CD14-positive monocyte (primary cell): ENCODE results near the gene TDRD5. TPM values are rescaled to one million over a fixed set of nuclear protein-coding genes. Genes with fewer than 3 reads are reported as not detected.
A peak's percentile ranks its signal among the peaks of the same experiment; 100 is the strongest.

ENCODE experiments used
- DNase-seq, 3 donors: peaks; one replicate each; pipeline ENCODE4 v3.0.0-alpha.2; 2011 to 2022
- H2AFZ ChIP-seq: 2 replicates; pipeline ENCODE4 v1.6.0; 2012; ENCODE audit warnings: mild to moderate bottlenecking, low read depth, low read length, inconsistent platforms; ENCODE audit not compliant: insufficient read depth, poor library complexity, severe bottlenecking
- H3K27ac ChIP-seq, 2 donors: 1 replicate in 1 of 2; 2 replicates in 1 of 2; pipeline ENCODE4 v1.5.1; 2012 to 2013; ENCODE audit warnings: low read length in 2 of 2, control low read depth in 1 of 2, inconsistent platforms in 1 of 2, low read depth in 1 of 2, mild to moderate bottlenecking in 1 of 2
- H3K27me3 ChIP-seq, 2 donors: one replicate each; pipeline versions ENCODE4 v1.6.0 to v1.6.1; 2011 to 2013; ENCODE audit warnings: low read length in 2 of 2; ENCODE audit not compliant: control insufficient read depth in 2 of 2, insufficient read depth in 2 of 2
- H3K36me3 ChIP-seq, 2 donors: replicated peaks in 1 of 2; 1 replicate in 1 of 2; 2 replicates in 1 of 2; pipeline versions ENCODE4 v1.5.1 to v1.6.1; 2012 to 2013; ENCODE audit warnings: low read length in 2 of 2, control low read depth in 1 of 2, inconsistent platforms in 1 of 2, mild to moderate bottlenecking in 1 of 2; ENCODE audit not compliant: insufficient read depth in 2 of 2, control insufficient read depth in 1 of 2
- H3K4me1 ChIP-seq, 2 donors: 1 replicate in 1 of 2; 2 replicates in 1 of 2; pipeline versions ENCODE4 v1.5.1 to v1.6.1; 2012 to 2013; ENCODE audit warnings: low read length in 2 of 2, control low read depth in 1 of 2, inconsistent platforms in 1 of 2, mild to moderate bottlenecking in 1 of 2, moderate library complexity in 1 of 2; ENCODE audit not compliant: insufficient read depth in 2 of 2, control insufficient read depth in 1 of 2
- H3K4me2 ChIP-seq: replicated peaks from 2 replicates; pipeline ENCODE3; 2012; ENCODE audit warnings: low read length, moderate library complexity, mild to moderate bottlenecking; ENCODE audit not compliant: poor library complexity, severe bottlenecking; ENCODE audit errors: extremely low read depth
- H3K4me3 ChIP-seq, 3 experiments: fragments of 200-600 bp in 1 of 3; sonication (generic) in 1 of 3; replicated peaks in 1 of 3; 1 replicate in 2 of 3; 2 replicates in 1 of 3; pipeline ENCODE4 v1.5.1; 2011 to 2013; ENCODE audit warnings: low read length in 3 of 3, mild to moderate bottlenecking in 3 of 3, control low read depth in 2 of 3, low read depth in 2 of 3, inconsistent platforms in 1 of 3, moderate library complexity in 1 of 3
- H3K79me2 ChIP-seq: 2 replicates; pipeline ENCODE4 v1.6.0; 2012; ENCODE audit warnings: mild to moderate bottlenecking, control low read depth, inconsistent platforms, low read length, moderate library complexity; ENCODE audit not compliant: insufficient read depth
- H3K9ac ChIP-seq: 2 replicates; pipeline ENCODE4 v1.6.0; 2017; ENCODE audit warnings: low read length, mild to moderate bottlenecking; ENCODE audit not compliant: insufficient read depth, poor library complexity, severe bottlenecking
- H3K9me3 ChIP-seq, 2 donors: replicated peaks in 1 of 2; 1 replicate in 1 of 2; 2 replicates in 1 of 2; pipeline versions ENCODE4 v1.5.1 to v1.6.1; 2012 to 2013; ENCODE audit warnings: low read length in 2 of 2, control low read depth in 1 of 2; ENCODE audit not compliant: control insufficient read depth in 1 of 2, insufficient read depth in 1 of 2
- H4K20me1 ChIP-seq: 2 replicates; pipeline ENCODE4 v1.6.0; 2012; ENCODE audit warnings: mild to moderate bottlenecking, low read length, control low read depth, moderate library complexity; ENCODE audit not compliant: insufficient read depth
- H3K27ac Mint-ChIP-seq, 7 donors: one replicate each; pipeline ENCODE4 v1.8.0; 2020; ENCODE audit warnings: mild to moderate bottlenecking in 7 of 7, mixed read lengths in 7 of 7, moderate library complexity in 6 of 7, inconsistent platforms in 2 of 7
- H3K27me3 Mint-ChIP-seq, 3 donors: one replicate each; pipeline ENCODE4 v1.8.0; 2021 to 2022; ENCODE audit warnings: low read depth in 3 of 3, mild to moderate bottlenecking in 3 of 3, mixed read lengths in 3 of 3, moderate library complexity in 3 of 3, inconsistent platforms in 1 of 3
- H3K36me3 Mint-ChIP-seq, 2 donors: one replicate each; pipeline ENCODE4 v1.8.0; 2020; ENCODE audit warnings: mixed read lengths in 2 of 2, inconsistent platforms in 1 of 2, mild to moderate bottlenecking in 1 of 2
- H3K4me1 Mint-ChIP-seq: one replicate; pipeline ENCODE4 v1.8.0; 2020; ENCODE audit warnings: mild to moderate bottlenecking, mixed read lengths
- H3K4me3 Mint-ChIP-seq, 2 donors: one replicate each; pipeline ENCODE4 v1.8.0; 2020; ENCODE audit warnings: mild to moderate bottlenecking in 2 of 2, mixed read lengths in 2 of 2, moderate library complexity in 1 of 2
- H3K9me3 Mint-ChIP-seq, 7 donors: one replicate each; pipeline ENCODE4 v1.8.0; 2020 to 2022; ENCODE audit warnings: mixed read lengths in 7 of 7, mild to moderate bottlenecking in 6 of 7, moderate library complexity in 6 of 7, inconsistent platforms in 2 of 7
- CTCF ChIP-seq: fragments of 200-600 bp; IDR thresholded peaks from one replicate; pipeline ENCODE4 v1.8.0; 2022; ENCODE audit warnings: antibody characterized with exemption, mild to moderate bottlenecking
- WGBS: methylation state at CpG from one replicate; pipeline ENCODE4 v1.1.5; 2013; ENCODE audit warnings: missing lambda C conversion rate; ENCODE audit not compliant: insufficient coverage; 5-methylcytosine and 5-hydroxymethylcytosine counted together
- intact Hi-C, 2 donors: fragments of 100-400 bp; cut with micrococcal nuclease; formaldehyde crosslinking; loops; one replicate each; pipeline versions ENCODE4 v1.15.0 to v1.15.1; 2023
- polyA plus RNA-seq, 3 donors: library from polyadenylated mRNA; depleted of rRNA in 1 of 3; unstranded in 2 of 3; stranded (reverse) in 1 of 3; fragments of 300-500 nt in 2 of 3; fragments of >200 nt in 1 of 3; fragmentation: Illumina TruSeq in 2 of 3; gene quantifications; 1 replicate in 2 of 3; 2 replicates in 1 of 3; pipeline ENCODE4 v1.2.3, GENCODE V29; 2012 to 2021

Gene TDRD5
- polyA plus RNA-seq, 3 donors: not detected

- Histone ChIP-seq H3K4me1 (peaks cover 0 to 1% of the 10 kb centered on the region in 2 donors), H3K4me3 (peak overlapping the region in 1 of 3 experiments; percentile 34), H3K4me2 (peak overlapping the region; percentile 57), H3K27me3 (peaks cover 18 to 53% of the 10 kb centered on the region in 2 donors), H3K27ac (no peak overlapping the region), H2AFZ (no peak overlapping the region), H3K36me3 (no peaks in the 10 kb centered on the region), H4K20me1 (no peaks in the 10 kb centered on the region), H3K9me3 (peaks cover 0 to 8% of the 10 kb centered on the region in 2 donors), H3K9ac (peak overlapping the region; percentile 40), H3K79me2 (no peaks in the 10 kb centered on the region)
- Mint-ChIP-seq H3K36me3 (no peaks in the 10 kb centered on the region), H3K4me3 (peak overlapping the region in 1 of 2 donors; percentile 59), H3K27me3 (peaks cover 33 to 62% (median 46%) of the 10 kb centered on the region in 3 donors), H3K4me1 (peaks cover 6% of the 10 kb centered on the region), H3K27ac (no peak overlapping the region), H3K9me3 (peaks cover 0 to 22% (median 7%) of the 10 kb centered on the region in 7 donors)
- WGBS: 11% methylated on average over 60 of the region's 60 CpGs
- intact Hi-C loops: no loop called here
- no peak for DNase-seq
- TF ChIP-seq CTCF: peak; percentile 28
Observed at GRCh38 chr1:179586107-179586823, 5.4 kb upstream of the TDRD5 start.

DNA sequence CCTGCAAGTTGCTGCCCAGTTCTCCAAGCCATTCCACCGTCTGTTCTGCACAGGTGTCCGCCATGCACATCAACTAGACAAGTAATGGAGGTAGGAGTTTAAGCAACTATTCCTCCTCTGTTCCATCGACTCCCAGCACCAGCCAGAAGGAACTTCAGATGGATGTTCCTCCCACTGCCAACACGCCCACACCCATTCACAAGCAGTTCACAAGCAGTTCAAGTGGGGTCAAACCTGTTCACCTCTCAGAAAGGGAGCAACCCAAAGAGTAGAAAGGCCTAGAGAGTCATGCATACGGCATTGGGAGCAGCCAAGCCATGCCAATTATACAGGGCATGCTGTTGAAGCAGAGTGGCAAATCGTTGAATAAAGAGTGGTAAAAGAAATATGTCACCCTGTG is 4.3 kb upstream of the TDRD5 start:
- peaks cover 7% of the 10 kb centered on the region for H3K4me1 Mint-ChIP-seq
- no peaks in the 10 kb centered on the region for H3K36me3 ChIP-seq
- peaks cover 41 to 72% (median 52%) of the 10 kb centered on the region in 3 donors for H3K27me3 Mint-ChIP-seq
- H3K36me3 Mint-ChIP-seq: no peaks in the 10 kb centered on the region
- H3K4me3 Mint-ChIP-seq: peak overlapping the region in 1 of 2 donors; percentile 56
- H3K79me2 ChIP-seq: no peaks in the 10 kb centered on the region
- peaks cover 4 to 10% of the 10 kb centered on the region in 2 donors for H3K4me1 ChIP-seq
- peaks cover 4 to 13% of the 10 kb centered on the region in 2 donors for H3K9me3 ChIP-seq
- H3K27ac Mint-ChIP-seq: no peak overlapping the region
- TF ChIP-seq CTCF: no peak
- intact Hi-C loops: no loop called here
- no peak overlapping the region for H3K27ac ChIP-seq
- H3K4me3 ChIP-seq: no peak overlapping the region
- 88% methylated on average over 4 of the region's 6 CpGs for WGBS
- H3K9ac ChIP-seq: no peak overlapping the region
- H2AFZ ChIP-seq: no peak overlapping the region
- H3K4me2 ChIP-seq: no peak overlapping the region
- peaks cover 0 to 21% (median 9%) of the 10 kb centered on the region in 7 donors for H3K9me3 Mint-ChIP-seq
- H3K27me3 ChIP-seq: peaks cover 18 to 63% of the 10 kb centered on the region in 2 donors
- no peaks in the 10 kb centered on the region for H4K20me1 ChIP-seq
- no peak for DNase-seq
